Glutamatergic neuron (in vitro differentiated cells): ENCODE measurements around the gene FRRS1. TPM values are rescaled to one million over a fixed set of nuclear protein-coding genes. Genes with fewer than 3 reads are reported as not detected.

Experiments used
- DNase-seq: peaks from one replicate; pipeline ENCODE4 v3.0.0; 2022
- H3K27ac Mint-ChIP-seq: one replicate; pipeline ENCODE4 v1.8.0; 2020; ENCODE audit warnings: mild to moderate bottlenecking, mixed read lengths, inconsistent platforms; ENCODE audit not compliant: unreplicated experiment
- H3K27me3 Mint-ChIP-seq: one replicate; pipeline ENCODE4 v1.8.0; 2020; ENCODE audit warnings: mild to moderate bottlenecking, moderate library complexity, mixed read lengths, inconsistent platforms; ENCODE audit not compliant: unreplicated experiment
- H3K36me3 Mint-ChIP-seq: one replicate; pipeline ENCODE4 v1.8.0; 2020; ENCODE audit warnings: mild to moderate bottlenecking, mixed read lengths, inconsistent platforms; ENCODE audit not compliant: unreplicated experiment
- H3K4me1 Mint-ChIP-seq: one replicate; pipeline ENCODE4 v1.8.0; 2020; ENCODE audit warnings: mild to moderate bottlenecking, low read depth, mixed read lengths, inconsistent platforms; ENCODE audit not compliant: unreplicated experiment
- H3K4me3 Mint-ChIP-seq: one replicate; pipeline ENCODE4 v1.8.0; 2020; ENCODE audit warnings: mild to moderate bottlenecking, mixed read lengths, inconsistent platforms; ENCODE audit not compliant: unreplicated experiment
- H3K9me3 Mint-ChIP-seq: one replicate; pipeline ENCODE4 v1.8.0; 2020; ENCODE audit warnings: mild to moderate bottlenecking, moderate library complexity, mixed read lengths, inconsistent platforms; ENCODE audit not compliant: unreplicated experiment
- CTCF ChIP-seq: fragments of 200-600 bp; sonication (generic); IDR thresholded peaks from one replicate; pipeline ENCODE4 v1.5.0; 2021; ENCODE audit not compliant: partially characterized antibody, unreplicated experiment
- long read RNA-seq: library from polyadenylated mRNA; unstranded; transcript quantifications from one replicate; pipeline ENCODE4 v2.0.0, GENCODE V29; 2020; ENCODE audit not compliant: unreplicated experiment
- total RNA-seq: library from RNA; stranded (reverse); fragmentation: NEBNext Ultra II Directional; extraction: Animal tissue kit (Norgen Biotek cat#: 25700); gene quantifications from one replicate; pipeline ENCODE4 v1.2.1, GENCODE V29; 2021; ENCODE audit not compliant: unreplicated experiment

FRRS1 gene
- 1.3 TPM for total RNA-seq
- long read RNA-seq: 0 reads

DNA sequence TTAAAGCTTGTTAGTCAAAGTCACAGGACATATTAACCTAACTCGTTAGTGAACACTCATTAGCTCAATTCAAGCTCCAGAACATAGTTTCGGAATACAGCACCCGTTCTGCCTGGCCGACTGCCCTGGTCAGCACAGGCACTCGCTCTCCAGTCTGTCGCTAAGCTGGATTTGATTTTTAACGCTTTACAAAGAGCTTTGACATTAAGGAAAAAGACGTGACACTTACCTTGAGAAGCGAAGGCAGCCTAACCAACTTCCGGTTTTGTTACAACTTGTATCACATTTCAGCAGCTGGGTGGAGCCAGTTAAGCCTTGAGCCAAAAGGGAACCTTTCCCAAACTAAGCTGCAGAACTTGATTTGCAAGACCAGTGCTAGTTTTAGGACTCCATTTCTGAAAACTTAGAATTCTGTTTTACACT is at the start of gene FRRS1:
TSS of gene FRRS1 (minus strand) at position 258 of the 423 bp plus-strand sequence. CDS start 17,867 bp downstream, outside the sequence.
- H3K4me1 Mint-ChIP-seq: no peaks in the 10 kb centered on the region
- no peaks in the 10 kb centered on the region for H3K36me3 Mint-ChIP-seq
- H3K27me3 Mint-ChIP-seq: no peaks in the 10 kb centered on the region
- DNase-seq: no peak
- no peak within 1 kb of the TSS for H3K27ac Mint-ChIP-seq
- peak within 1 kb of the TSS; percentile 87 for H3K4me3 Mint-ChIP-seq
- no peak for TF ChIP-seq CTCF
- H3K9me3 Mint-ChIP-seq: no peaks in the 10 kb centered on the region

DNA sequence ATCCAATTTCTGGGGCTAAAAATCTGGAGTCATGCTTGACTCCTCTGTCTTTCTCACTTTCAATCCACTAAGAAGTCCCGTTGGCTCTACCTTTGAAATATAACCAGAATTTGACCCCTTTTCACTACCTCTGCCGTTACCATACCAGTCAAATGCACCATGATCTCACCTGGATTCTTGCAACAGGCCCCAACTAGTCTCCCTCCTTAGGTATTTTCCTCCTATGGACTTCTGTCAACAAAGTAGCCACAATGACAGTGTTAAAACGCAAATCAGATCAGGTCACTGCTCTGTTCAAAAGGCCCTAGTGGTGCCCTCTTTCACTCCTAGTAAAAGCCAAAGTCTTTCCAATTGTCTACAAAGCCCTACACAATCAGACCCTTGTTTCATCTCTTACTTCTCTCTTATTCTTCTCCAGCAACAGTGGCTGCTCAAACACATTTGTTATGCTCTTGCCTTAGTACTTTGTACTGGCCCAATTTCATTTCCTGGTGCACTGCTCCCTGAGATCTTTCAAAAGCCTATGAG is 48.0 kb upstream of the FRRS1 start:
- H3K27ac Mint-ChIP-seq: no peak overlapping the region
- TF ChIP-seq CTCF: no peak
- no peaks in the 10 kb centered on the region for H3K4me1 Mint-ChIP-seq
- no peak for DNase-seq
- H3K9me3 Mint-ChIP-seq: peaks cover 2% of the 10 kb centered on the region
- no peaks in the 10 kb centered on the region for H3K36me3 Mint-ChIP-seq
- no peaks in the 10 kb centered on the region for H3K27me3 Mint-ChIP-seq
- no peak overlapping the region for H3K4me3 Mint-ChIP-seq

GRCh38 chr1:99811747-99812146 is 45.3 kb upstream of the FRRS1 start:
- Mint-ChIP-seq H3K9me3 (peaks cover 2% of the 10 kb centered on the region), H3K36me3 (no peaks in the 10 kb centered on the region), H3K4me1 (no peaks in the 10 kb centered on the region), H3K27ac (no peak overlapping the region), H3K4me3 (no peak overlapping the region), H3K27me3 (no peaks in the 10 kb centered on the region)
- no peak for TF ChIP-seq CTCF
- DNase-seq: no peak

GRCh38 chr1:99811075-99811474 is 44.6 kb upstream of the FRRS1 start:
- DNase-seq: no peak
- Mint-ChIP-seq H3K27ac (no peak overlapping the region), H3K4me1 (no peaks in the 10 kb centered on the region), H3K36me3 (no peaks in the 10 kb centered on the region), H3K9me3 (peaks cover 2% of the 10 kb centered on the region), H3K27me3 (no peaks in the 10 kb centered on the region), H3K4me3 (no peak overlapping the region)
- no peak for TF ChIP-seq CTCF

GRCh38 chr1:99808391-99809115 is 42.1 kb upstream of the FRRS1 start:
- no peak for DNase-seq
- Mint-ChIP-seq H3K9me3 (no peaks in the 10 kb centered on the region), H3K27me3 (no peaks in the 10 kb centered on the region), H3K4me1 (no peaks in the 10 kb centered on the region), H3K36me3 (no peaks in the 10 kb centered on the region), H3K27ac (no peak overlapping the region), H3K4me3 (no peak overlapping the region)
- peak; percentile 72 for TF ChIP-seq CTCF
